ENCODE measurements around the gene EVA1A. TPM values are rescaled to one million over a fixed set of nuclear protein-coding genes. Genes with fewer than 3 reads are reported as not detected.
"Not testable (repeated sequence)": the region's sequence is repeated elsewhere in the genome, so short reads cannot be mapped to it uniquely, and the experiment has no call there.

Gene EVA1A
- total RNA-seq, 5 donors from 2014 or later (not counting 1 experiment from before 2014, with no cell fraction given), result 0.62 TPM; not detected in 4

GRCh38 chr2:75477696-75478095, 83.0 kb downstream of the EVA1A start:
- H3K36me3 ChIP-seq (ENCODE audit: control insufficient read depth in 2 of 2, extremely low read depth in 1 of 2, insufficient read depth in 1 of 2, low read length in 1 of 2); H3K36me3 Mint-ChIP-seq; H3K27me3 ChIP-seq (replicated peaks in 1 of 2; ENCODE audit: control insufficient read depth in 2 of 2, extremely low read depth in 1 of 2, insufficient read depth in 2 of 2, low read length in 1 of 2); H3K27ac Mint-ChIP-seq; H3K27ac ChIP-seq (ENCODE audit: low read length); H3K9me3 ChIP-seq; POLR2A ChIA-PET; H3K27me3 Mint-ChIP-seq; H3K4me3 Mint-ChIP-seq; H3K4me3 ChIP-seq (ENCODE audit: control insufficient read depth in 1 of 2, extremely low read depth in 1 of 2, low read length in 1 of 2); ATAC-seq (replicated peaks in 1 of 4); DNase-seq; H3K9me3 Mint-ChIP-seq; H3K4me1 Mint-ChIP-seq: not testable (repeated sequence)
- CTCF ChIA-PET, result interaction anchor here in 1 of 2 donors (0.6 kb wide), 1 partner anchor 300 kb away, joined by 3 read pairs; no protein-coding TSS in a partner anchor
- WGBS (ENCODE audit: insufficient coverage), result no CpG with 5 or more reads among the region's 1 CpG
- peaks cover 0 to 11% of the 10 kb centered on the region in 2 experiments for H3K4me1 ChIP-seq (ENCODE audit: control insufficient read depth in 1 of 2, extremely low read depth in 1 of 2, insufficient read depth in 2 of 2, low read length in 2 of 2)

- DNase-seq, result no peak
- no peaks in the 10 kb centered on the region for H3K9me3 ChIP-seq
- H3K27me3 ChIP-seq (replicated peaks in 1 of 2; ENCODE audit: control insufficient read depth in 2 of 2, extremely low read depth in 1 of 2, insufficient read depth in 2 of 2, low read length in 1 of 2), result no peaks in the 10 kb centered on the region
- ChIA-PET CTCF (no interaction called here), POLR2A (no interaction called here)
- Mint-ChIP-seq H3K9me3 (no peaks in the 10 kb centered on the region), H3K4me1 (no peaks in the 10 kb centered on the region), H3K27ac (no peak overlapping the region), H3K27me3 (peaks cover 8 to 10% of the 10 kb centered on the region in 2 donors), H3K4me3 (no peak overlapping the region), H3K36me3 (no peaks in the 10 kb centered on the region)
- H3K4me1 ChIP-seq (ENCODE audit: control insufficient read depth in 1 of 2, extremely low read depth in 1 of 2, insufficient read depth in 2 of 2, low read length in 2 of 2), result peaks cover 0 to 6% of the 10 kb centered on the region in 2 experiments
- ATAC-seq (replicated peaks in 1 of 4), result no peak
- no peak overlapping the region for H3K4me3 ChIP-seq (ENCODE audit: control insufficient read depth in 1 of 2, extremely low read depth in 1 of 2, low read length in 1 of 2)
- H3K36me3 ChIP-seq (ENCODE audit: control insufficient read depth in 2 of 2, extremely low read depth in 1 of 2, insufficient read depth in 1 of 2, low read length in 1 of 2), result no peaks in the 10 kb centered on the region
- H3K27ac ChIP-seq (ENCODE audit: low read length), result no peak overlapping the region
- WGBS (ENCODE audit: insufficient coverage), result no CpG with 5 or more reads among the region's 2 CpGs
Observed at GRCh38 chr2:75476761-75477160, 84.0 kb downstream of the EVA1A start.

DNA sequence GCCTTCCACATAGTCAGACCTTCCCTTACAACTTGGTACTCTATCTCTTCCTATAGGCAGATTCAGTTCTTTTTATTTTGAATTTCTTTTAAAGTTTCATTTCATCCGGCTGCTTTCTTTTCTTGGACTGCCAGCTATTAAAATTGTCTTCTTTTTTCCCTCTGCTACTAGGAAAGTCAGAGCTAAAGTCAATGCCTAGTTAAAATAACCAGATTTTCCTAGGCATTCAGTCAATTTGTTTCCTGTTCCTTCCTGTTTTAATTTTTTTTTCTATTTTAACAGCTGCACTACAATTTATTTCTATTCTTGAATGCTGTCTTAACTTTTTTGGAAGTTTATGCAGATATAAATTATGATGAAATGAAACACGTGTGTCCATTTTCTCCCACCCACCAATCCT, 84.8 kb downstream of the EVA1A start:
- no peaks in the 10 kb centered on the region for H3K9me3 Mint-ChIP-seq
- H3K27ac ChIP-seq (ENCODE audit: low read length), result no peak overlapping the region
- ChIA-PET POLR2A (no interaction called here), CTCF (no interaction called here)
- H3K36me3 ChIP-seq (ENCODE audit: control insufficient read depth in 2 of 2, extremely low read depth in 1 of 2, insufficient read depth in 1 of 2, low read length in 1 of 2), result no peaks in the 10 kb centered on the region
- DNase-seq (no peak), ATAC-seq (replicated peaks in 1 of 4) (no peak)
- H3K4me1 Mint-ChIP-seq, result no peaks in the 10 kb centered on the region
- H3K9me3 ChIP-seq, result no peaks in the 10 kb centered on the region
- 50% methylated on average over 1 of the region's 2 CpGs for WGBS (ENCODE audit: insufficient coverage)
- no peaks in the 10 kb centered on the region for H3K4me1 ChIP-seq (ENCODE audit: control insufficient read depth in 1 of 2, extremely low read depth in 1 of 2, insufficient read depth in 2 of 2, low read length in 2 of 2)
- H3K4me3 ChIP-seq (ENCODE audit: control insufficient read depth in 1 of 2, extremely low read depth in 1 of 2, low read length in 1 of 2), result no peak overlapping the region
- no peaks in the 10 kb centered on the region for H3K27me3 ChIP-seq (replicated peaks in 1 of 2; ENCODE audit: control insufficient read depth in 2 of 2, extremely low read depth in 1 of 2, insufficient read depth in 2 of 2, low read length in 1 of 2)
- no peak overlapping the region for H3K27ac Mint-ChIP-seq
- H3K27me3 Mint-ChIP-seq, result peaks cover 10 to 13% of the 10 kb centered on the region in 2 donors
- no peaks in the 10 kb centered on the region for H3K36me3 Mint-ChIP-seq
- no peak overlapping the region for H3K4me3 Mint-ChIP-seq

DNA sequence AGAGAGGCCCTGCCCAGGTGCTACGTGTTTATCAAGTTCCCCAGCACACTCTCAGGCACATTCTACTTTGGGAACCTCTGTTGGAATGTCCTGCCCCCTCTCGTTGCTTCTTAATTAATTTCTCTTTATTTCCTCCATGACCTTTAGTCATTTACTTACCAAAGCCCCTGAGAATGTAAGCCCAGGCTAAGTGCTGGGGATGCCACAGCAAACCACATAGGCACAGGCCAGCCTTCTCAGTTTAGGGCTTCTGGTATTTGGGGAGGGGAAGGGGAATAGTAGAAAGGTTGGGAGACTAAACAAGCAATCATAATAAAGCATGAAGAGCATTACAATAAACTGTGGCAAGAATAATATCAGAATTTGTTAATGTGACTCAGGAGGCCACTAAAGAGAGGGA, 85.7 kb downstream of the EVA1A start:
- Histone ChIP-seq H3K9me3 (no peaks in the 10 kb centered on the region), H3K4me3 (ENCODE audit: control insufficient read depth in 1 of 2, extremely low read depth in 1 of 2, low read length in 1 of 2) (no peak overlapping the region), H3K36me3 (ENCODE audit: control insufficient read depth in 2 of 2, extremely low read depth in 1 of 2, insufficient read depth in 1 of 2, low read length in 1 of 2) (no peaks in the 10 kb centered on the region), H3K4me1 (ENCODE audit: control insufficient read depth in 1 of 2, extremely low read depth in 1 of 2, insufficient read depth in 2 of 2, low read length in 2 of 2) (no peaks in the 10 kb centered on the region), H3K27me3 (replicated peaks in 1 of 2; ENCODE audit: control insufficient read depth in 2 of 2, extremely low read depth in 1 of 2, insufficient read depth in 2 of 2, low read length in 1 of 2) (no peaks in the 10 kb centered on the region), H3K27ac (ENCODE audit: low read length) (no peak overlapping the region)
- ChIA-PET CTCF (no interaction called here), POLR2A (no interaction called here)
- peaks cover 10 to 14% of the 10 kb centered on the region in 2 donors for H3K27me3 Mint-ChIP-seq
- H3K9me3 Mint-ChIP-seq, result no peaks in the 10 kb centered on the region
- no peak overlapping the region for H3K4me3 Mint-ChIP-seq
- H3K27ac Mint-ChIP-seq, result no peak overlapping the region
- 33% methylated on average over 1 of the region's 2 CpGs for WGBS (ENCODE audit: insufficient coverage)
- no peaks in the 10 kb centered on the region for H3K36me3 Mint-ChIP-seq
- ATAC-seq (replicated peaks in 1 of 4), result no peak
- no peaks in the 10 kb centered on the region for H3K4me1 Mint-ChIP-seq
- no peak for DNase-seq

DNA sequence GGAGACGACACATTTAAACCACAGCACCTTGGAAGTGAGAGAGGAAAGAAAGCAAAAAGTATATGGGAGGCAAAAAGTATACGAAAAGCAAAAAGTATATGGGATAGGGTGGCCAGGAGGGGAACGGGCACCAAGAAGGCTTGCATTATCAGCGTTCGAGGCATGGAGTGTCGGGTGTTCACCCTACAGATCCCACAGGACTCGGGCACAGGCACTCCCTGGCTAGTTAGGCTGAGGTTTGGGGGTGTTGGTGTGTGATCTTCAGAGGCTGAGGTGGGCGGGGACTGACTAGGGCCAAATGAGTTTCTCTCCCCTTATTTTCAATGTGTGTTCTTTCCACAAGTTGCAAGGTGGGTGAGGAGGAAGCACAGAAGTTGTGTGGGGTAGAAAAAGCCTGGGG, 86.6 kb downstream of the EVA1A start:
- Mint-ChIP-seq H3K36me3 (no peaks in the 10 kb centered on the region), H3K27ac (no peak overlapping the region), H3K4me1 (no peaks in the 10 kb centered on the region), H3K4me3 (no peak overlapping the region), H3K9me3 (no peaks in the 10 kb centered on the region), H3K27me3 (peaks cover 8 to 14% of the 10 kb centered on the region in 2 donors)
- Histone ChIP-seq H3K27me3 (replicated peaks in 1 of 2; ENCODE audit: control insufficient read depth in 2 of 2, extremely low read depth in 1 of 2, insufficient read depth in 2 of 2, low read length in 1 of 2) (no peaks in the 10 kb centered on the region), H3K36me3 (ENCODE audit: control insufficient read depth in 2 of 2, extremely low read depth in 1 of 2, insufficient read depth in 1 of 2, low read length in 1 of 2) (no peaks in the 10 kb centered on the region), H3K4me3 (ENCODE audit: control insufficient read depth in 1 of 2, extremely low read depth in 1 of 2, low read length in 1 of 2) (no peak overlapping the region), H3K9me3 (no peaks in the 10 kb centered on the region), H3K4me1 (ENCODE audit: control insufficient read depth in 1 of 2, extremely low read depth in 1 of 2, insufficient read depth in 2 of 2, low read length in 2 of 2) (no peaks in the 10 kb centered on the region), H3K27ac (ENCODE audit: low read length) (no peak overlapping the region)
- no peak for ATAC-seq (replicated peaks in 1 of 4)
- ChIA-PET CTCF (no interaction called here), POLR2A (no interaction called here)
- WGBS (ENCODE audit: insufficient coverage), result 90% methylated on average over 4 of the region's 8 CpGs
- DNase-seq, result no peak

- Mint-ChIP-seq H3K27me3 (peaks cover 20 to 33% of the 10 kb centered on the region in 2 donors), H3K4me1 (no peaks in the 10 kb centered on the region), H3K36me3 (no peaks in the 10 kb centered on the region), H3K27ac (no peak overlapping the region), H3K4me3 (no peak overlapping the region), H3K9me3 (no peaks in the 10 kb centered on the region)
- no peaks in the 10 kb centered on the region for H3K4me1 ChIP-seq (ENCODE audit: control insufficient read depth in 1 of 2, extremely low read depth in 1 of 2, insufficient read depth in 2 of 2, low read length in 2 of 2)
- H3K9me3 ChIP-seq, result no peaks in the 10 kb centered on the region
- POLR2A ChIA-PET, result no interaction called here
- no peak for ATAC-seq (replicated peaks in 1 of 4)
- WGBS (ENCODE audit: insufficient coverage), result no CpG with 5 or more reads among the region's 3 CpGs
- DNase-seq, result peak in 6 of 35 experiments; percentile 1 to 22 (median 4)
- no peaks in the 10 kb centered on the region for H3K36me3 ChIP-seq (ENCODE audit: control insufficient read depth in 2 of 2, extremely low read depth in 1 of 2, insufficient read depth in 1 of 2, low read length in 1 of 2)
- CTCF ChIA-PET, result interaction anchor here in 1 of 2 donors (0.7 to 1.3 kb wide), 2 partner anchors 267 to 555 kb away, joined by 3 read pairs; partner anchors contain the start of gene TACR1
- no peak overlapping the region for H3K27ac ChIP-seq (ENCODE audit: low read length)
- H3K27me3 ChIP-seq (replicated peaks in 1 of 2; ENCODE audit: control insufficient read depth in 2 of 2, extremely low read depth in 1 of 2, insufficient read depth in 2 of 2, low read length in 1 of 2), result no peaks in the 10 kb centered on the region
- no peak overlapping the region for H3K4me3 ChIP-seq (ENCODE audit: control insufficient read depth in 1 of 2, extremely low read depth in 1 of 2, low read length in 1 of 2)
Observed at GRCh38 chr2:75466708-75467311, 93.9 kb downstream of the EVA1A start.

All from T-cell (primary cell).